Epithelial cell of esophagus (primary cell): ENCODE measurements around the gene RICTOR.

Experiments
- DNase-seq: peaks from one replicate; pipeline ENCODE4 v3.0.0; 2010; ENCODE audit warnings: low read depth
- H3K4me3 ChIP-seq: 2 replicates; pipeline ENCODE4 v1.5.1; 2011; ENCODE audit warnings: mild to moderate bottlenecking, low read length, control low read depth
- TF ChIP-seq, protein P1 (sequence below): IDR thresholded peaks from 2 replicates; pipeline ENCODE4 v1.5.1; 2011; ENCODE audit warnings: low read depth, mild to moderate bottlenecking, low read length, control low read depth, inconsistent platforms; ENCODE audit not compliant: insufficient read depth; ENCODE audit errors: missing control alignments

The RICTOR gene

DNA sequence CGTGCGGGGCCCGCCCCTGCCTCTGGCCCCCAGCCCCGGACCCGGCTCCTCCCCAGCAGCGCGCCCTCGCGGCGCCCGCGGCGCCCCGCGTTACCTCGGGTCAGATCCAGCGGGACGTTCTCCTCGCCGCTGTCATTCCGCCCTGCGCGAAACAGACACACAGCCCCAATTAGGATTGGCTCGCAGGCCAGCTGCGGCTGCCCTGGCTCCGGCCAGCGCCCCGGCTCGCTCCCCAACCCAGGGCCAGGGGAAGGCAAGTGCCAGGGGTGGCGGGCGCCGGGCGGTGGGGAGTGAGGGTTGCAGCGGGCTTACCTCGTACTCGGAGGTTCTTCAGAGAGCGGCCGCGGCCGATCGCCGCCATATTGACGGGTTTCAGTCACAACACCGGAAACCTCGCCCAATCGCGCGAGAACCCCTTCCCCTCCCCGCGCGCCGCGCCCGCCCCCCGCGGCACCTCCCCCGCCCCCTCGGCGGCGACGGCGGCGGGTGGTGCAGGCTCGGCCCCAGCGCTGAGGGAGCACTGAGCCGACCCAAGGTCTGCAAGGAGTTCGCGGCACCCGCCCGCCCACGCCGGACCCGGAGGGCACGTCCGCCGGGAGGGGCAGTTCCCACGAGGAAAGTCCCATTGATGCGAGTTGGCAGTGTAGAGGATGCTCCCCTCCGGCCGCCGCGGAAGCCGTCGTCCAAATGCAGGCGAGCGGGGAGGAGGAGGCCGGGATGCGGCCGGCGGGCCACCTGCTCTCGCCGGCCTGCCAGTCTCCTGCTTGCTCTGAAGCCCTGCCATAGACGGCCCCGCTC lies at the start of gene RICTOR:
Gene RICTOR (minus strand): TSS at position 383 of the 798 bp plus-strand sequence. CDS start 22 bp downstream, at position 361.
- TF ChIP-seq, protein P1, sequence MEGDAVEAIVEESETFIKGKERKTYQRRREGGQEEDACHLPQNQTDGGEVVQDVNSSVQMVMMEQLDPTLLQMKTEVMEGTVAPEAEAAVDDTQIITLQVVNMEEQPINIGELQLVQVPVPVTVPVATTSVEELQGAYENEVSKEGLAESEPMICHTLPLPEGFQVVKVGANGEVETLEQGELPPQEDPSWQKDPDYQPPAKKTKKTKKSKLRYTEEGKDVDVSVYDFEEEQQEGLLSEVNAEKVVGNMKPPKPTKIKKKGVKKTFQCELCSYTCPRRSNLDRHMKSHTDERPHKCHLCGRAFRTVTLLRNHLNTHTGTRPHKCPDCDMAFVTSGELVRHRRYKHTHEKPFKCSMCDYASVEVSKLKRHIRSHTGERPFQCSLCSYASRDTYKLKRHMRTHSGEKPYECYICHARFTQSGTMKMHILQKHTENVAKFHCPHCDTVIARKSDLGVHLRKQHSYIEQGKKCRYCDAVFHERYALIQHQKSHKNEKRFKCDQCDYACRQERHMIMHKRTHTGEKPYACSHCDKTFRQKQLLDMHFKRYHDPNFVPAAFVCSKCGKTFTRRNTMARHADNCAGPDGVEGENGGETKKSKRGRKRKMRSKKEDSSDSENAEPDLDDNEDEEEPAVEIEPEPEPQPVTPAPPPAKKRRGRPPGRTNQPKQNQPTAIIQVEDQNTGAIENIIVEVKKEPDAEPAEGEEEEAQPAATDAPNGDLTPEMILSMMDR, result no peak
- DNase-seq, result peak; percentile 88
- peak within 1 kb of the TSS; percentile 92 for H3K4me3 ChIP-seq

DNA sequence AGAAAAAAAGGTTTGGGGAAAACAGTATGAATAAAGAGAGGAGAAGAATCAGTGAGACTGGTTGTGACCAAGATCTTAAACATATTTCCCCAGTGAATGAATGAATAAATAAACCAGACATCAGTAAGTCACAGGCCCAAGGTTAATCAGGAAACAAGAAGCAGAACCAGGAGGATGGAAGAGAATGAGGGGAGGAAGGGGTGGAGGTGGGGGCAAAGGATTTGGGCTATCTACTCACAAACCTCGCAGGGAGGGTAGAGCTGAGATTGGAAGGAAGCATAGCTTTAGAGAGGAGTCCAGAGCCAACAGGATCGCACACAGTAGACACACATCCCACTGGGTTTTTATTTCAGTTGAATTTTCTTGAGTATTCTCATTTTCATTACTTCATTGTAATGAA lies 47.7 kb upstream of the RICTOR start:
- no peak overlapping the region for H3K4me3 ChIP-seq
- TF ChIP-seq, protein P1, result no peak
- DNase-seq, result no peak

GRCh38 chr5:39121315-39121714 lies 47.1 kb upstream of the RICTOR start:
- TF ChIP-seq, protein P1, result no peak
- H3K4me3 ChIP-seq, result no peak overlapping the region
- no peak for DNase-seq

- H3K4me3 ChIP-seq, result no peak overlapping the region
- DNase-seq, result no peak
- TF ChIP-seq, protein P1, result no peak
Measured at GRCh38 chr5:39120052-39120420, 45.8 kb upstream of the RICTOR start.

DNA sequence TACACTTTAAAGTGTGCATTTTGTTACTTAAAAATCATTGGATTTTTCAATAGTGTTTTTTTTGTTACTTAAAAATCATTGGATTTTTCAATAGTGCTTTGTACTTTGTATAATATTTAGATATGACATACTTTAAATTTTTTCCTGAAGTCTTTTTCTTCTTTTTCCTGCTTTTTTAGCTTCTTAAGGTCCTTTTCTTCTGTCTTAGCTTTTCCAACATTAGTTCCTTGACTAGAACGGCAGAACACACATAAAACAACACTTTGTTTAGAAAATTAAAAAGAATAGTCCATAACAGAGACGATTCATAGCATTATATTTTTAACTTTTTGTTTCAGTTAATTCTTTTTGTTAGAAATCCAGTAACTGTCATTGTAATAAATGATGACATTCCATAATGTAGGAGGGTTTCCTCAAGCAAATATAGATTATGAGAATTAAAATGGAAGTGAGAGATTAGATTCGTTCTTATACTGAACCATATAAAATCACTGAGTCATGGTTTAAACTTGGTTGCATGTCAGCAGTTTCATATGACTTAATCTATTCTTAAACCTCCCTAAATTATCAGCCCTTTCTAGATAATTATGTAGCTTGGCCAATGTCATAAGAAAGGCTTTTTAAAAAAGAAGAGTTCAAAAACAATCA lies 45.3 kb upstream of the RICTOR start:
- H3K4me3 ChIP-seq, result no peak overlapping the region
- no peak for DNase-seq
- TF ChIP-seq, protein P1, result no peak

GRCh38 chr5:39118638-39119037 lies 44.4 kb upstream of the RICTOR start:
- TF ChIP-seq, protein P1, result no peak
- no peak overlapping the region for H3K4me3 ChIP-seq
- DNase-seq, result no peak
